BJ (cell line): ENCODE results near the gene DNM1. TPM values are rescaled to one million over a fixed set of nuclear protein-coding genes. Genes with fewer than 3 reads are reported as not detected.

Source experiments
- CTCF ChIA-PET: fragments of 350-600 bp; formaldehyde crosslinking; extraction: SDS; loops from one replicate; lab custom pipeline; 2021; ENCODE audit warnings: antibody characterized with exemption, inconsistent platforms; lab: Yijun Ruan, JAX
- POLR2A ChIA-PET: fragments of 300-600 bp; sonication (Branson Sonifier 250); formaldehyde crosslinking; extraction: SDS; loops from one replicate; lab custom pipeline; 2021; ENCODE audit warnings: antibody characterized with exemption; lab: Charles Lee
- DNase-seq: peaks from one replicate; pipeline ENCODE4 v3.0.0-alpha.2; 2011; ENCODE audit warnings: low read depth
- H3K27me3 ChIP-seq: 2 replicates; pipeline ENCODE4 v1.6.0; 2011; ENCODE audit warnings: low read length; ENCODE audit not compliant: control insufficient read depth, insufficient read depth
- H3K36me3 ChIP-seq: 2 replicates; pipeline ENCODE4 v1.5.1; 2011; ENCODE audit warnings: low read length; ENCODE audit not compliant: control insufficient read depth, insufficient read depth
- H3K4me3 ChIP-seq: 2 replicates; pipeline ENCODE4 v1.5.1; 2011; ENCODE audit warnings: low read depth, mild to moderate bottlenecking, control low read depth, low read length
- polyA plus RNA-seq: library from polyadenylated mRNA; depleted of rRNA; stranded (reverse); fragments of >200 nt; gene quantifications from 2 replicates; pipeline ENCODE4 v1.2.3, GENCODE V29; 2011
- TF ChIP-seq, protein P1 (sequence below): IDR thresholded peaks from 2 replicates; pipeline ENCODE4 v1.5.1; 2011; ENCODE audit warnings: low read depth, mild to moderate bottlenecking, control low read depth, inconsistent platforms, low read length, moderate library complexity; ENCODE audit not compliant: insufficient read depth

Gene DNM1
- polyA plus RNA-seq, 1 experiment: 8.4 TPM

- DNase-seq: no peak
- ChIA-PET CTCF (interaction anchor here (0.6 to 3.0 kb wide), 3 partner anchors 8 to 705 kb away, joined by 3 to 15 read pairs (median 3); no protein-coding TSS in a partner anchor), POLR2A (no interaction called here)
Observed at GRCh38 chr9:128246471-128246870, 43.3 kb downstream of the DNM1 start.

GRCh38 chr9:128247226-128247803 lies 44.1 kb downstream of the DNM1 start:
- no peaks in the 10 kb centered on the region; the same call in 1 of the 2 replicates for H3K36me3 ChIP-seq
- no peak for DNase-seq
- CTCF ChIA-PET: interaction anchor here (0.7 to 3.0 kb wide), 2 partner anchors 8 to 1597 kb away, joined by 3 to 15 read pairs; no protein-coding TSS in a partner anchor
- H3K4me3 ChIP-seq: no peak overlapping the region
- TF ChIP-seq, protein P1, sequence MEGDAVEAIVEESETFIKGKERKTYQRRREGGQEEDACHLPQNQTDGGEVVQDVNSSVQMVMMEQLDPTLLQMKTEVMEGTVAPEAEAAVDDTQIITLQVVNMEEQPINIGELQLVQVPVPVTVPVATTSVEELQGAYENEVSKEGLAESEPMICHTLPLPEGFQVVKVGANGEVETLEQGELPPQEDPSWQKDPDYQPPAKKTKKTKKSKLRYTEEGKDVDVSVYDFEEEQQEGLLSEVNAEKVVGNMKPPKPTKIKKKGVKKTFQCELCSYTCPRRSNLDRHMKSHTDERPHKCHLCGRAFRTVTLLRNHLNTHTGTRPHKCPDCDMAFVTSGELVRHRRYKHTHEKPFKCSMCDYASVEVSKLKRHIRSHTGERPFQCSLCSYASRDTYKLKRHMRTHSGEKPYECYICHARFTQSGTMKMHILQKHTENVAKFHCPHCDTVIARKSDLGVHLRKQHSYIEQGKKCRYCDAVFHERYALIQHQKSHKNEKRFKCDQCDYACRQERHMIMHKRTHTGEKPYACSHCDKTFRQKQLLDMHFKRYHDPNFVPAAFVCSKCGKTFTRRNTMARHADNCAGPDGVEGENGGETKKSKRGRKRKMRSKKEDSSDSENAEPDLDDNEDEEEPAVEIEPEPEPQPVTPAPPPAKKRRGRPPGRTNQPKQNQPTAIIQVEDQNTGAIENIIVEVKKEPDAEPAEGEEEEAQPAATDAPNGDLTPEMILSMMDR: no peak
- H3K27me3 ChIP-seq: no peaks in the 10 kb centered on the region
- POLR2A ChIA-PET: no interaction called here

More at GRCh38 chr9:128246471-128246870, 43.3 kb downstream of the DNM1 start:
- TF ChIP-seq, protein P1: no peak
- Histone ChIP-seq H3K27me3 (no peaks in the 10 kb centered on the region), H3K4me3 (no peak overlapping the region), H3K36me3 (no peaks in the 10 kb centered on the region; the same call in 1 of the 2 replicates)

- H3K36me3 ChIP-seq: peaks cover 2% of the 10 kb centered on the region
- H3K4me3 ChIP-seq: no peak overlapping the region
- POLR2A ChIA-PET: no interaction called here
- no peak for DNase-seq
- no peaks in the 10 kb centered on the region for H3K27me3 ChIP-seq
- TF ChIP-seq, protein P1: no peak
- CTCF ChIA-PET: no interaction called here
Observed at GRCh38 chr9:128249558-128249907, 46.4 kb downstream of the DNM1 start.

- TF ChIP-seq, protein P1: no peak
- H3K4me3 ChIP-seq: peak overlapping the region; percentile 47
- no peak for DNase-seq
- ChIA-PET POLR2A (interaction anchor here (0.6 kb wide), 1 partner anchor 474 kb away, joined by 4 read pairs; no protein-coding TSS in a partner anchor), CTCF (no interaction called here)
- no peaks in the 10 kb centered on the region for H3K27me3 ChIP-seq
- peaks cover 2% of the 10 kb centered on the region for H3K36me3 ChIP-seq
Observed at GRCh38 chr9:128249908-128250838, 47.0 kb downstream of the DNM1 start.
